ENCODE data around the gene CMIP.

DNA sequence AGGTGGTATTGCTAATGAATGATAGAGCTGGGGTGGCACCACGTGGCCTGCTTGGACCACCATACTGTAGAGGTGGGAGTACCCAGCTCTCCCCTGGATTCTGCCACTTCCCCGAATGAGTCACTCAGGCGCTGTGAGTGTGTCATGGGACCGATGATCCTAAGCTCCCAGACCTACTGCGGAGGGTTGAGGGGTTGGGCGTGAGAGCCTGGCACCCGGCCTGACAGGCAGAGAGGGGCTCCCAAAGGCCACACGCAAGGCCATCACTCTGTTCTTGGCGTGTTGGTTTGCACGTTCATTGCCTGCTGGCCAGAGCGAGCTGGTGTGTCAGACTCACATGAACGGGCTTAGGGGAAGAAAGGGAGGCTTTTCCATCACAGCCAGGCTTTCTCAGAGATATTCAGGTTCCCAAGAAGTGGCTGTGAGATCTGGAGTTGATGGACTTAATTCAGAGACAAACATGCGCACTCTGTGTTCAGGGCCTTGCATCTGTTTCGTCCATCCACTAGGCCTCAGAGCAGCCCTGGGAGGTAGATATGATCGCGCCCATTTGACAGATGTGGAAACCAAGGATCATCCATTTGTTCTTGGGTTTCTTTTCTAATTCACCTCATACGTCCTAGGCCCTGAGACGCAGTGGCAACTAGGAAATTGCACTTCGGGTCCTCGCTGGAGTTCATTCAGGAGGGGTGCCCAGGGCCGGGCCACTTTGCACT lies 41.4 kb downstream of the CMIP start:
- TF ChIP-seq, protein P1, sequence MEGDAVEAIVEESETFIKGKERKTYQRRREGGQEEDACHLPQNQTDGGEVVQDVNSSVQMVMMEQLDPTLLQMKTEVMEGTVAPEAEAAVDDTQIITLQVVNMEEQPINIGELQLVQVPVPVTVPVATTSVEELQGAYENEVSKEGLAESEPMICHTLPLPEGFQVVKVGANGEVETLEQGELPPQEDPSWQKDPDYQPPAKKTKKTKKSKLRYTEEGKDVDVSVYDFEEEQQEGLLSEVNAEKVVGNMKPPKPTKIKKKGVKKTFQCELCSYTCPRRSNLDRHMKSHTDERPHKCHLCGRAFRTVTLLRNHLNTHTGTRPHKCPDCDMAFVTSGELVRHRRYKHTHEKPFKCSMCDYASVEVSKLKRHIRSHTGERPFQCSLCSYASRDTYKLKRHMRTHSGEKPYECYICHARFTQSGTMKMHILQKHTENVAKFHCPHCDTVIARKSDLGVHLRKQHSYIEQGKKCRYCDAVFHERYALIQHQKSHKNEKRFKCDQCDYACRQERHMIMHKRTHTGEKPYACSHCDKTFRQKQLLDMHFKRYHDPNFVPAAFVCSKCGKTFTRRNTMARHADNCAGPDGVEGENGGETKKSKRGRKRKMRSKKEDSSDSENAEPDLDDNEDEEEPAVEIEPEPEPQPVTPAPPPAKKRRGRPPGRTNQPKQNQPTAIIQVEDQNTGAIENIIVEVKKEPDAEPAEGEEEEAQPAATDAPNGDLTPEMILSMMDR (IDR thresholded peaks at IDR 0.05): no peak
- TF ChIP-seq POLR2A (IDR thresholded peaks at IDR 0.05): no peak
- TF ChIP-seq POLR2AphosphoS5 (IDR thresholded peaks at IDR 0.05): no peak

Measured in transverse colon (tissue), 4 donors.